NK-92 treated with Interleukin-12 subunit alpha and Interleukin-12 subunit beta, amount 100 ng/mL, for 24 hours (cell line): ENCODE results near the gene SLC6A4.

ENCODE experiments used
- DNase-seq: peaks from one replicate; lab custom pipeline; 2025; lab: John Stamatoyannopoulos, UW

Gene SLC6A4

GRCh38 chr17:30172560-30172959 is 62.9 kb downstream of the SLC6A4 start:
- no peak for DNase-seq

GRCh38 chr17:30170415-30170987 is 65.0 kb downstream of the SLC6A4 start:
- no peak for DNase-seq

GRCh38 chr17:30165960-30166359 is 69.5 kb downstream of the SLC6A4 start:
- no peak for DNase-seq

GRCh38 chr17:30165147-30165546 is 70.3 kb downstream of the SLC6A4 start:
- no peak for DNase-seq

DNA sequence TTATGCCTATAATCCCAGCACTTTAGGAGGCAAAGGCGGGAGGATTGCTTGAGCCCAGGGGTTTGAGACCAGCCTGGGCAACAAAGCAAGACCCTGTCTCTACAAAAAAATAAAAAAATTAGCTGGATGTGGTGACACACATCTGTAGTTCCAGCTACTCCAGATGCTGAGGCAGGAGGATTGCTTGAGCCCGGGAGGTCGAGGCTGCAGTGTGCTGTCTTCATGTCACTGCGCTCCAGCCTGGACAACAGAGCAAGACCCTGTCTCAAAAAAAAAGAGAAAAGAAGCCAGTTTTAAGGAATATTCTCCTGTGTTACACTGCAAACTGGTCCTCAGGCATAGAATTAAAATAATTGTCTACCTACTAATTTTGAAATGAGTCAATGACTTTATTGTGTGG is 71.0 kb downstream of the SLC6A4 start:
- DNase-seq: no peak

DNA sequence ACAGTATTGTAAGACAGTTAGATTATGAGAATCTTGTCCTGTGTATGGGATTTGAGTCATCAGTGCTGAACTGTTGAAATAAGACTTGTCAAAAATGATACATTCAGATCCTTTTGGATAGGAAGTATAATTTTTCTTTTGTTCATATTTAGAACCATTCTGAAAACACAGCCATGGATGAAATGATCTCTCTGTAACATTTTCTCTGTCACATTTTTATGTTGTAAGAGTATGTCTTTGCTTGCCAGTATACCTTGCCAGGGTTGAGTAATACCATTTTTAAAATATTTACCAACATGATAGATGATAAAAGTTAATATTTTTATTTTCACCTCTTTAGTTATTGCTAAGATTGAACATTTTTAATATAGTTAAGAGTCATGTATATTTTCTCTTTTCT is 73.9 kb downstream of the SLC6A4 start:
- no peak for DNase-seq

DNA sequence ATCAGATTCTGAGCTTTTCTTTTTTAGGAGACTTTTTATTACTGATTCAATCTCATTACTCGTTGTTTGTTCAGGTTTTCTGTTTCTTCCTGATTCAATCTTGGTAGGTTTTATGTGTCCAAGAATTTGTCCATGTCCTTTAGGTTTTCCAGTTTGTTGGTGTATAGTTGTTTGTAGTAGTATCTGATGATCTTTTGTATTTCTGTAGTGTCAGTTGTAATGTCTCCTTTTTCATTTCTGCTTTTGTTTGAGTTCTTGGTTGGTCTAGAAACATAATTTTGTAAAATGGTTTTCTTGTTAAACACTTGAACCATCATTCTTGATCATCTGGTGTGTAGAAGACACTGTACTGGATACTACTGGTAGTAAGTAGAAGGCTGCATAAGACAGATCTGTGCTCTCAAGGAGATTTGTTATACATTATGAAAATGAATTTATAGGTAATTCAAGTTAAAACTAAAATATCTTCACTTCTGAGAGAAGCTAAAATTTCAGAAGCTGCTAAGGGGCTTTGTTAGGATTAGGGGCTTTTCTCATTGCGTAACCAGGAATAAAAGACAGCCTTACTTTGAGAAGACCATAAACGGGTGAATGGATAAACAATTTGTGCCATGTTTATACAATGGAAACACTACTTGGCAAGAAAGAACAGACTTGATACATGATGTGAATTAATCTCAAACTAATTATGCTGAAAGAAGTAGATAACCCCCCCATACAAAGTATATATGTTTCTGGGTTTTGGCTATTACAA is 74.9 kb downstream of the SLC6A4 start:
- DNase-seq: no peak

DNA sequence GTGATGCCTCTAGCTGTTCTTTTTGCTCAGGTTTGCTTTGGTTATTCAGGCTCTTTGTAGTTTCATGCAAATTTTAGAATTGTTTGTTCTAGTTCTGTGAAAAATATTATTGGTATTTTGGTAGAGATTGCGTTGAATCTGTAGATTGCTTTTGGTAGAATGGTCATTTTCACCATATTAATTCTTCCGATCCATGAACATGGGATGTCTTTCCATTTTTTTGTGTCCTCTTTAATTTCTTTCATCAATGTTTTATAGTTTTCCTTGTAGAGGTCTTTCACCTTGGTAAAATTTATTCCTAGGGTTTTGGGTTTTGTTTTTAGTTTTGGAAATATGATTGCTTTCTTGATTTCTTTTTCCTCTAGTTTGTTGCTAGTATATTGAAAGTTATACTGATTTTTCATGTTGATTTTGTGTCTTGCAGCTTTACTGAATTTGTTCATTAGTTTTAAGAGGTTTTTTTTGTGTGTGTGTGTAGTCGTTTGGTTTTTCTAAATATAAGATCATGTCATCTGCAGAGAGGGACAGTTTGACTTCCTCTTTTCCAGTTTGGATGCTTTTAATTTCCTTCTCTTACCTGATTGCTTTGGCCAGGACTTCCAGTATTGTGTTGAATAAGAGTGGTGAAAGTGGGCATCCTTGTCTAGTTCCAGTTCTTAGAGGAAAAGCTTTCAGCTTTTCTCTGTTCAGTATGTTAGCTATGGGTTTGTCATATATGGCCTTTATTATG is 76.4 kb downstream of the SLC6A4 start:
- no peak for DNase-seq

DNA sequence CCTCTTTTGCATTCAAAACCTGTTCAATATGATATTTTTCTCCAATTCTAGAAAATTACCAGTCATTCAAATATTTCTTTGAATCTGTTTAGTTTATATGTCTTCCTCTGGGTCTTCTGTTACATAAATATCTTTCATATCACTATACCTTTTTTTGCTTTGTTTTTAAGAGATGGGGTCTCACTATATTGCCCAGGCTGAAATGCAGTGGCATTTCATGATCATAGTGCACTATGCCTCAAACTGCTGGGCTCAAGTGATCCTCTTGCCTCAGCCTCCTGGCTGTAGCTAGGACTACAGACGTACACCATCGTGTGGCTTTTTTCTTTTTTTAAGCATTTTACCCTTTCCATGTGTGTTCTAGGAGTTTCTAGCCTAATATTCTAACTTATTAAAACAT is 80.1 kb downstream of the SLC6A4 start:
- DNase-seq: no peak

- DNase-seq: no peak
Measured at GRCh38 chr17:30153463-30153862, 82.0 kb downstream of the SLC6A4 start.

DNA sequence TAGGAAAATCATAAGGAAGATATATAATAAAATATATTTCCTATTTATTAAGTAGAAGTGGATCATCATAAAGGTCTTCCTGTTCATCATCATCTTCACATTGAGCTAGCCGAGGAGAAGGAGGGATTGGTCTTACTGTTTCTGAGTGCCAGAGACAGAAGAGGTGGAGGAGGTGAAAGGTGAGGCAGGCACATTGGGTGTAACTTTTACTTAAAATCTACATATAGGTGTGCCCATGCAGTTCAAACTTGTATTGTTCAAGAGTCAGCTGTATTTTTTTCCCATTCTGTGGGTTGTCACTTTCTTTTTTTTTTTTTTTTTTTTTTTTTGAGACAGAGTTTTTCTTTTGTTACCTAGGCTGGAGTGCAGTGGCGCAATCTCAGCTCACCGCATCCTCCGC is 84.0 kb downstream of the SLC6A4 start:
- no peak for DNase-seq

DNA sequence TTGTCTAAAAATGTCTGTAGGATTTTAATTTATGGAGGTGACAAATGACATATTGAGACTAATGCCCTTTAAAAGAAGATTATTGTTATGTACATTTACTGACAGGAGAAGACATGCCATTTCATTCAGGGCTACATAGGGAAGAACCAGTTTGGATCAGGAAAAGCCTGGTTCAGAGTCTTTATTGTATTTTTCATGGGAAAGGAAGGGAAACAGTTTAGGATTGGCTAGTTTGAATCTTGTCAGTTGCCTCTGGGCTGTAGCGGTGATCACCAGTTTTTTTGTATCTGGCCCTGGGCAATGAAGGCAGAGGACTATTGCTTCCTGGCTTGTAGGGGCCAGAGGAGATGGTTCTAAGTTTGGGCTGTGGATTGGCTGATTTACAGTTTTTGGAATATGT is 87.1 kb downstream of the SLC6A4 start:
- no peak for DNase-seq

DNA sequence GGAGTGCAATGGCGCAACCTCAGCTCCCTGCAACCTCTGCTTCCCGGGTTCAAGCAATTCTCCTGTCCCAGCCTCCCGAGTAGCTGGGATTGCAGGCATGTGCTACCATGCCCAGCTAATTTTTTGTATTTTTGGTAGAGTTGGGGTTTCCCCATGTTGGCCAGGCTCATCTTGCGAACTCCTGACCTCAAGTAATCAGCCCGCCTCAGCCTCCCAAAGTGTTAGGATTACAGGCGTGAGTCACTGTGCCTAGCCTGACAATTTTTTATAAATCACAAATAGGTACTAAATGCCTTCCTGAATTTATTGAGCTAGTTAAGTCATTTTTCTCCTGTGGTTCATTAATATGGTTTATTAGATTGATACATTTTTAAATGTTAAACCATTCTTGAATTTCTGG is 87.6 kb downstream of the SLC6A4 start:
- DNase-seq: peak; percentile 43
